Measurements from ENCODE around the gene EML6.

Gene EML6

GRCh38 chr2:54918647-54919280 is 195.3 kb downstream of the EML6 start:
- no peak for DNase-seq

DNA sequence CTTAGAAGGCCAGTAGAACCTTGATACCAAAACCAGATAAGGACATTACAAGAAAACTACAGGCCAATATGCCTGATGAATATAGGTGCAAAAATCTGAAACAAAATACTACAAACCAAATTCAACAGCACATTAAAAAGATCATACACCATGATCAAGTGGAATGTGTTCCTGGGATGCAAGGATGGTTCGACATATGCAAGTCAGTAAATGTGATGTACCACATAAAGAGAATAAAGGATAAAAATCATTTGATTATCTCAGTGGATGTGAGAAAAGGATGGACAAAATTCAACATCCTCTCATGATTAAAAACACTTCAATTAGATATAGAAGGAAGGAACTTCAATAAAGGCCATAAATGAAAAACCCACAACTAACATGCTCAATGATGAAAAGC is 197.2 kb downstream of the EML6 start:
- DNase-seq = no peak

DNA sequence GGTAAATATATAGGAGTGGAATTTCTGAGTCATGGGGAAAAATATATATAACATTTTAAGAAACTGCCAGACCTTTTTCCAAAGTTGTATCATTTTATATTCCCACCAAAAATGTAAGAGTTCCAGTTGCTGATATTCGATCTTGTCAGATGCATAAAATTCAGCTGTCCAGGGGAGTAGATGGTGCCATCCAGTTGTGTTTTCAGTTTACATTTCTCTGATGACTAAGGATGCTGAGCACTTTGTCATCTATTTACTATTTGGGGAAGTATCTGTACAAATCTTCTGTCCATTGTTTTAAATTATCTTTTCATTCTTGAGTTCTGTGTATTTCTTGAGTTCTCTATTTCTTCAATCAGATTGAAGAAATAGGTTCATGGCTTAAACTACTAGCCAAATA is 200.7 kb downstream of the EML6 start:
- DNase-seq = no peak

DNA sequence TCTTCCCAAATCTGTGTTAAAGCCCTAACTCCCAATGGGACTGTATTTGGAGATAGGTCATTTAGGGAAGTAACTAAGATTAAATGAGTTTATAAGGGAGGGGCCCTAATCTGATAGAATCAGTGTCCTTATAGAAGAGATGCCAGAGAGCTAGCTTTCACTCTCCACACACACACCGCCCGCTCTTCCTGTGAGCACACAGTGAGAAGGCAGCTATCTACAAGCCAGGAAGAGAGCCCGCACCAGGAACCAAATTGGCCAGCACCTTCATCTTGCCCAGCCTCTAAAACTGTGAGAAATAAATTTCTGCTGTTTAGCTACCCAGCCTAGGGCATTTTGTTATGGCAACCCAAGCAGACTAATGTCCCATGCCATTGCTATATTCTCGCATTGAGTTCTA is 201.6 kb downstream of the EML6 start:
- no peak for DNase-seq

DNA sequence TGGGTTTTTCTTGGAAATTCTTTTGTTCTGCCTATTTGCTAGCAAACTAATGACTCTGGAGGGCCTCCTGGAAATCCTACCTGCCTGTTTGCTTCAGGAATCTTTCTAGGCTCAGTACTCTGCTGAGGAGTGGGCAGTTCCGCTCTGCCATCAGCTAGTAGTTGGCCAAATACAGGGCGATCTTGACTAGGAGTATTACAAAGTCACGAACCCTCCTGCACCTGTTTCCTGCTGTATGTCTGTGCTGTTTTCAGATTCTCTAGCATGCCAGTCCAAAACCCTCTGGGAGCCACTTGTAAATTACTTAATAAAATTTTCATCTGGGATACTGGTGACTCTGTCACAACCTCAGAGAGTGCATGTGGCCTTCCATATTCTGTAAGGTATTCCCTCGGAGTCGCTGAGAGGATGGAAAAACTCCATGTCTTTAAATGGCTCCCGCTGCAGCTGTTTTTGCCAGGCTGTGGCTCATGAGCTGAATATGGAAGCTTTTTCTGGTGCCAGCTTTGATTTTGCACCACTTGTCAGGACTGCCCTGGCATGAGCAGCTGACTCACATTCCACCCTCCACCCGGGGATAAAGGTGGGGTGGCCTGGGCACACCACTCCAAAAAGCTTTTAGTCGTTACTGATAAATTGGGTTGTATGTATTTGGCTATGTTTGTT is 203.8 kb downstream of the EML6 start:
- DNase-seq = no peak

GRCh38 chr2:54927751-54928615 is 204.5 kb downstream of the EML6 start:
- DNase-seq = no peak

DNA sequence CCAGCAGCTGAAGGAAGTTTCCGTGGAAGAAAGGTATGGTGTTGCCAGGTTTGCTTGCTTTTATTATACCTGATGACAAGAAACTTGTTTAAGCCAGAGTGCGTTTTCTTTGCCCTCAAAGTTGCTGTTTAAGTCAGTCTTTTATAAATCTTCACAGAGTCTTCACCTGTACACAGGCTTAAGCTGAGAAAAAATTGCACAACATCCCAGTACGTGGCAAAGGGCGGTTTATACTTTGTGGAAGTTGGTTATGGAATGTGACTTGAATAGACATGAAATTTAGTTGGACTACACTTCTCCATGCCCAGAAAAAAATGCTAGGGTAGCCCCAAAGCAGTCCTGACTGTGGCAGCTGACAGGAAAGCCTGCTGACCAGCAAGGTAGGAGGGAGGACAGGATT is 205.3 kb downstream of the EML6 start:
- DNase-seq = no peak

GRCh38 chr2:54931473-54931872 is 208.0 kb downstream of the EML6 start:
- no peak for DNase-seq

- DNase-seq = no peak
These were observed 211.9 kb downstream of the EML6 start for GRCh38 chr2:54935389-54935788.

GRCh38 chr2:54936766-54937165 is 213.3 kb downstream of the EML6 start:
- no peak for DNase-seq

GRCh38 chr2:54939446-54940118 is 216.1 kb downstream of the EML6 start:
- no peak for DNase-seq

- DNase-seq = no peak
These were observed 217.3 kb downstream of the EML6 start for GRCh38 chr2:54940723-54941122.

DNA sequence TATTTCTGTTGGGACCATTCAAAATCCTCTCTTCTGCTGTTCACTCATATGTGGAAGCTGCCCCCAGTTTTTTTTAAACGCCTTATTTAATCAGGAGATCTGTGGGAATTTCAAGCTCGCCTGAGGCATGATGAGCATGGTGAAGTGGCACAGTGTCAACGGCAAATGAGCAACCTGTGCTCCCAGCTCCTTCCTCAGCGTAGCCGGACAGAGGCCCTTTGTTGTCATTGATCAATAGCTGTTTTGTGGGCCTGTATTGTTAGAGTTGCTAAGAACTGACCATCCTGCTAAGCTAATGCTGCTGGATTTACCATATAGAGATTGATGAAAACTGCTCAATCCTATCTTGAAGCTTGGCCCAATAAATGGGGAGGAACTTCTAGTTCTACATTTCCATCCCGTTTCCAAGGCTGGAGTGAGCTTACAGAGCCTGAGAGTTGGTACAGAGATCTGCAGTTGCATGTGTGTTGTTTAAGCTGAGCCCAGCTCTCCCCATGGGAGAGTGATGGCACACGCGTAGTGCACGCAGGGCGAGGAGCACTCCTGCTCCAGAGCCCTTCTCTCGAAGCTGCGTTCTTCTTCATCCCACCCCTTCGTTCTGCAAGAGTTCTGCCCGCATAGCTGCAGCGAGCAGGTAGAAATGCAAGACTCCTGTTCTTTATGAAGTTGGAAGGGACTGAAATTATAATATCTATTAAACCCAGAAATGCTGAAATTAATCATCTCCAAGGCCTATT is 218.0 kb downstream of the EML6 start:
- no peak for DNase-seq

DNA sequence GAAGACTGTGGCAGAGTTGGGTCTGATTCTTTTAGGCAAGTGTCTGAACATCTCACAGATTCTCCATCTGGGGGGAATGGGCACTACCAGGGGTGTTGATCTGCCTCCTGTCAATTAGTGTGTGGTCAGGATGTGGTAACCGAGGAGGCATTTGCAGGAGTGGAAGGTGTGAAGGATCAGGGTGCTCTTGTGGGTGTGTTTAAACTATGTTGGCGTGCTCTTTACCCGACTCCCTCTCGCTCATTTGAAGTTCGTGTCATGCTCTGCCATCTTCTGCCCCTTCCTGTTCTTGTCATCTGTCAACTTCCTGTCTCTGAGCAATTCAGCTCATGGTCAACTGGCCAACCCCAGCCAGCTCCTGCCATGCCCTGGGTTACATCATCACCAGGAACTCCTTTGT is 218.9 kb downstream of the EML6 start:
- no peak for DNase-seq

DNA sequence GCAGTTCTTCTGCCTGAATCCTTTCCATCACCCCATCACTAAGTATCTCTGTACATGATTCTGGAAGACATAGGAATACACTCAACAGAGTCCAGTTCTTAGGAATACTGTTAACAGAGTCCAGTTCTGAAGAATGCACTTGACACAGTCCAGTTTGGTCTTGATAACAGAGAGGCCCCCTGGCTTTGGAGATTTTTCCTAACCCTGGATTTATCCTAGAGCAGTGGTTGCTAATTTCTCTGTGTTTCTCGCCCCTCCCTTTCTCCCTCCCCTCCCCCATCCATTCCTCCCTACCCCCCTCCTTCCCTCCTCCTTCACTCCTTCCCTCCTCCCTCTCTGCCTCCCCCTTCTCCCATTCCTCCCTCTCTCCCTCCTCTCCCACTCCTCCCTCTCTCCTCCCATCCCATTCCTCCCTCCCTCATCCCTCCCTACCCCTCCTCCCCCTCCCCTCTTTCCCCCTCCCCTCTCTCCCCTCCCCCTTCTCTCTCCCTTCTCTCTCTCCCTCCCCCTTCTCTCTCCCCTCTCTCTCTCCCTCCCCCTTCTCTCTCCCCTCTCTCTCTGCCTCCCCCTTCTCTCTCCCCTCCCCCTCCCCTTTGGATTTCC is 221.4 kb downstream of the EML6 start:
- DNase-seq = no peak

DNA sequence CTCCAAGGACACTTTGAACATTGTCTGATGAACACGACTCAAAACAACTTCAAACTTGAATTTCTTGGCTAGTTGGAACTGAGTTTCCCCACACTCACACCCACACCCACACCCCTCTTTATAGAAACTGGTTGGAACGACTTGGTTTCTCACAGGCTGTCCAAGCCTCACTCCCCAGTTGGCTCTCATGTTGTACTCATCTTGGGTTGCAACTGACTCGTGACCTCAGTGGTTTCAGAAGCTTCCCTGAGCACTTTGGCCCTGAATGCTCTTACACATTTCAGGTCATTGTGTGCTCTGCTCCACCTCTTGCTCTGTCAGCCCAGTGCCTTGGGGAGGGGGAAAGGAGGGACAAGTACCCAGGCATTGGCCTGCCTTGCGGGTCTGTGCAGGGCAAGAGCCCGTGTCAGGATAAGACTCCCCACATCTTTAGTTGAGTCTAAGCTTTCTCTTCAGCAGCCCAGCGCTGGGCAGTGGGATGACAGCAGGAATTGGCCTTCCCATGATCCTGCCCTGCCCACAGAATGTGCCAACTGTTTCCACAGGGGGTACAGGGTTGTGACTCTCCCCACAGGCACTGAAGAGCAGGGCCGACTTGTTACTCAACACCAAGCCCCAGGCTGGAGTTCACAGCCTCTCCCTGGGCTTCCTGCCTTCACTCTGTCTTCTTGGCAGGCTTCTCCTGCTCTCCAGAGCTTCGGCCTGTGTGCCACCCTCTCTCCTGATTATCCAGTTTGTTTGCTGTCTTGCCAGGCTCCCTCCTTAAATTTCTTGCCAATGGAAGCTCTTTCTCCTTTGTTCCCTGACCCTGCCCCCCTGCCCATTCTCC is 222.1 kb downstream of the EML6 start:
- DNase-seq = no peak

DNA sequence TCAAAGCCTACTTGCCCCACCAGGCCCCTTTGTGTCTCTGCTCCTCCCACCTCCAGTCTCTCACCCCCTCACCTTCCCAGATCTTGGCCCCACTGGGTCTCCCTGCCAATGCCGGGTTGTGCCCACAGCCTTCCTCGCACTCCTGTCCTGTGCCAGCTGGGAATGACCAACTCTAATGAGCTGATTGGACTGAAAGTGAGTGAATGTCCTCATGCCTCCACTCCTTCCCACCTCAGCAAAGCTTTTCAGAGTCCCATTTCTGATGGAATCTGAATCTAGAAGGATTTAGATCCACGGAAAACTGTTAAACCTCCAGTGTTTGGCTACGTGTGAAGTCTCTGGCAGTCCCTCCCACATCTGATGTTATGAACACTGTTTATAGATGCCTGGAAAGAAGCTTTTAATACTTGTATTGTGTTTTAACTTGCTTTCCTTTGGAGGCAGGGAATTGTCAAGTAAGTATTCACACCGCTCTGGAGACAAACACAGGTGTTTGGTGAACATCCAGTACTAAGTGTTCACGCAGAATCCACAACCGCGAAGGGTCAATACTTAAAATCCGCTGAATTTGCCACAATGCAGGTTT is 222.9 kb downstream of the EML6 start:
- DNase-seq = no peak

DNA sequence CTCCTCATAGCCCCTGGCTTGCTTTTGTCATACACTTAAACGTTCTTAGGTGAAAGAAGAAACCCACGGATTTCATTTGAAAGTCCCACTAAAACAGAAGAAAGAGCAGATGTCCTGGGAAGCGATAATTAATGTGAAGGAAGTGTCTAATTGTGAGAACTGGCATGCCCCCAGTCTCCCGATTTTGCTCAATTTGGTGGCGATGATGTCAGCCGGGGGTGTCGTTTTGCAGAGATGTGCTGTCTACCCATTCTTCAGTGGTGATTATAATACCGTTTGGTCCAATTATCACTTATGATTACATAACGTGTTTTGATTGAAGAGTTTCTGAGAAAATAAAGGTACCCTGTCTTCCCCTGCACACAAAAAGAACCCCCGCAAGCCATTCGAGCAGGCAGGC is 223.7 kb downstream of the EML6 start:
- DNase-seq = no peak

DNA sequence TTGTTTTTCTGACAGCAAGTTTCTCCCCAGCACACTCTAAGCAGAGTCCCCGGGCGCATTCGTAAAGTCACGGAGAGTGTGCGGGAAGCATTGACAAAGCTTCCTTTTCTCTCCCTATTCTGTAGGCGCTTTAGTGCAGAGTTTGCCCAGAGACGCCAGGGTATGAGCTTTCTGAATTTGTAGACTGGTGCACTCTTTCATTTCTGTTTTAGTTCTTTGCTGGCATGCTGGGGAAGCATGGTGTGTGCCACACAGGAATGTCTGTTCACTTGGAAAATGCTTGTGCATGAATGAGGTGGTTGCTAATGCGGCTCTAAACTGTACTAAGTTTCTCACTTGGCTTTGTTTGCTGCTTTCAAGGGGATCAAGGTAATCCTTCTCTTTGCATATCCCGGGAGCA is 224.2 kb downstream of the EML6 start:
- no peak for DNase-seq

GRCh38 chr2:54948120-54948519 is 224.7 kb downstream of the EML6 start:
- DNase-seq = no peak

- no peak for DNase-seq
These were observed 226.0 kb downstream of the EML6 start for GRCh38 chr2:54949431-54949830.

All from inflammatory macrophage (primary cell).